NT2/D1 (cell line): Measurements from ENCODE around the gene BRAT1.

Experiments
- YY1 ChIP-seq: IDR thresholded peaks from 2 replicates; pipeline ENCODE4 v1.6.1; 2011; ENCODE audit not compliant: insufficient read length, insufficient read depth
- ZNF274 ChIP-seq: IDR thresholded peaks from 2 replicates; pipeline ENCODE4 v1.6.1; 2011; ENCODE audit warnings: mild to moderate bottlenecking, low read depth, low read length

GRCh38 chr7:2542916-2543871, 12.1 kb downstream of the BRAT1 start:
- TF ChIP-seq ZNF274: no peak
- no peak for TF ChIP-seq YY1
